H1 (cell line): ENCODE measurements around the gene PSORS1C1. TPM values are rescaled to one million over a fixed set of nuclear protein-coding genes. Genes with fewer than 3 reads are reported as not detected.
A peak's percentile ranks its signal among the peaks of the same experiment; 100 is the strongest.

Experiments
- CTCF ChIA-PET: fragments of 300-600 bp; sonication (Branson Sonifier 250); formaldehyde crosslinking; loops from one replicate; lab custom pipeline; 2021; ENCODE audit not compliant: partially characterized antibody; lab: Charles Lee
- POLR2A ChIA-PET: fragments of 300-600 bp; sonication (Branson Sonifier 250); formaldehyde crosslinking; loops from one replicate; lab custom pipeline; 2021; ENCODE audit warnings: inconsistent platforms; ENCODE audit not compliant: partially characterized antibody; lab: Charles Lee
- DNase-seq, 2 experiments: peaks; one replicate each; pipeline versions ENCODE4 v3.0.0 to v3.0.0-alpha.2; 2010 to 2022; ENCODE audit warnings: low spot score in 2 of 2, low read depth in 1 of 2, mixed read lengths in 1 of 2
- FAIRE-seq: peaks from 2 replicates; lab custom pipeline; 2011; peaks lifted over from hg19 to GRCh38; lab: Jason Lieb, UNC
- H2AFZ ChIP-seq: 2 replicates; pipeline ENCODE4 v1.8.1; 2012; ENCODE audit warnings: low read length, inconsistent platforms
- H2AK5ac ChIP-seq: 2 replicates; pipeline ENCODE4 v1.6.1; 2013; ENCODE audit warnings: low read depth, low read length
- H2BK120ac ChIP-seq: replicated peaks from 2 replicates; pipeline ENCODE3; 2013; ENCODE audit warnings: low read depth, low read length, inconsistent platforms
- H2BK12ac ChIP-seq: 2 replicates; pipeline ENCODE4 v1.6.1; 2013; ENCODE audit warnings: low read depth, low read length
- H2BK15ac ChIP-seq: 2 replicates; pipeline ENCODE4 v1.6.1; 2013; ENCODE audit warnings: low read length
- H2BK20ac ChIP-seq: 2 replicates; pipeline ENCODE4 v1.6.1; 2013; ENCODE audit warnings: low read length
- H2BK5ac ChIP-seq: 2 replicates; pipeline ENCODE4 v1.6.1; 2013; ENCODE audit warnings: low read depth, low read length
- H3K14ac ChIP-seq: 2 replicates; pipeline ENCODE4 v1.6.1; 2013; ENCODE audit warnings: inconsistent platforms; ENCODE audit not compliant: insufficient read length
- H3K18ac ChIP-seq: 2 replicates; pipeline ENCODE4 v1.6.1; 2013; ENCODE audit warnings: low read length; ENCODE audit errors: extremely low read depth
- H3K23ac ChIP-seq: 2 replicates; pipeline ENCODE4 v1.6.1; 2013; ENCODE audit warnings: inconsistent platforms; ENCODE audit not compliant: insufficient read length
- H3K23me2 ChIP-seq: 2 replicates; pipeline ENCODE4 v1.6.1; 2013; ENCODE audit warnings: low read depth, low read length
- H3K27ac ChIP-seq: 2 replicates; pipeline ENCODE4 v1.6.1; 2011; ENCODE audit warnings: low read depth, low read length, inconsistent platforms
- H3K27me3 ChIP-seq, 4 experiments: replicated peaks in 1 of 4; 1 replicate in 1 of 4; 2 replicates in 3 of 4; pipeline versions ENCODE4 v1.6.1 to v1.8.1; 2011 to 2013; ENCODE audit warnings: low read length in 3 of 4, mild to moderate bottlenecking in 3 of 4, inconsistent platforms in 2 of 4, mixed read lengths in 2 of 4, moderate library complexity in 1 of 4; ENCODE audit not compliant: control insufficient read depth in 3 of 4, insufficient read depth in 3 of 4; ENCODE audit errors: extremely low read depth in 1 of 4
- H3K36me3 ChIP-seq, 4 experiments: 2 replicates each; pipeline versions ENCODE4 v1.6.1 to v1.8.1; 2011 to 2013; ENCODE audit warnings: mild to moderate bottlenecking in 4 of 4, low read length in 3 of 4, moderate library complexity in 2 of 4, control low read depth in 1 of 4, inconsistent platforms in 1 of 4; ENCODE audit not compliant: insufficient read depth in 4 of 4, control insufficient read depth in 2 of 4
- H3K4ac ChIP-seq: replicated peaks from 2 replicates; pipeline ENCODE3; 2013; ENCODE audit warnings: low read length, low read depth, mixed read lengths, inconsistent platforms; ENCODE audit not compliant: insufficient read length
- H3K4me1 ChIP-seq, 4 experiments: replicated peaks in 1 of 4; 1 replicate in 1 of 4; 2 replicates in 3 of 4; pipeline versions ENCODE4 v1.6.1 to v1.8.1; 2011 to 2013; ENCODE audit warnings: low read length in 3 of 4, inconsistent platforms in 2 of 4, mixed read lengths in 1 of 4; ENCODE audit not compliant: insufficient read depth in 4 of 4, control insufficient read depth in 3 of 4
- H3K4me2 ChIP-seq, 2 experiments: 2 replicates each; pipeline versions ENCODE4 v1.6.1 to v1.8.1; 2011 to 2013; ENCODE audit warnings: low read depth in 2 of 2, low read length in 2 of 2, control low read depth in 1 of 2, inconsistent platforms in 1 of 2, mild to moderate bottlenecking in 1 of 2; ENCODE audit not compliant: insufficient read depth in 1 of 2
- H3K4me3 ChIP-seq, 4 experiments: fragments of 200-600, 300-600 bp in 1 of 4; sonication (generic), shearing (Covaris generic), sonication (Bioruptor Twin) in 1 of 4; 2 replicates each; pipeline versions ENCODE4 v1.5.1 to v1.8.1; 2011 to 2016; ENCODE audit warnings: low read length in 4 of 4, low read depth in 3 of 4, control low read depth in 2 of 4, inconsistent platforms in 2 of 4, mild to moderate bottlenecking in 2 of 4, mixed read lengths in 1 of 4, moderate library complexity in 1 of 4; ENCODE audit not compliant: insufficient read depth in 2 of 4; ENCODE audit errors: extremely low read depth in 1 of 4
- H3K56ac ChIP-seq: replicated peaks from 2 replicates; pipeline ENCODE3; 2013; ENCODE audit warnings: low read depth, mild to moderate bottlenecking, mixed read lengths, low read length, inconsistent platforms; ENCODE audit not compliant: insufficient read length
- H3K79me1 ChIP-seq: 2 replicates; pipeline ENCODE4 v1.6.1; 2013; ENCODE audit warnings: low read depth, low read length, control low read depth
- H3K79me2 ChIP-seq, 2 experiments: 2 replicates each; pipeline versions ENCODE4 v1.6.1 to v1.8.1; 2012 to 2013; ENCODE audit warnings: low read length in 2 of 2, mild to moderate bottlenecking in 2 of 2, inconsistent platforms in 1 of 2; ENCODE audit not compliant: insufficient read depth in 2 of 2, control insufficient read depth in 1 of 2
- H3K9ac ChIP-seq, 4 experiments: replicated peaks in 1 of 4; 1 replicate in 1 of 4; 2 replicates in 3 of 4; pipeline versions ENCODE4 v1.6.1 to v1.8.1; 2011 to 2013; ENCODE audit warnings: low read depth in 3 of 4, low read length in 3 of 4, control low read depth in 2 of 4, mild to moderate bottlenecking in 2 of 4, moderate library complexity in 2 of 4, inconsistent platforms in 1 of 4; ENCODE audit errors: extremely low read depth in 1 of 4
- H3K9me3 ChIP-seq, 2 experiments: 2 replicates each; pipeline versions ENCODE4 v1.6.1 to v1.8.1; 2012 to 2013; ENCODE audit warnings: mild to moderate bottlenecking in 2 of 2, moderate library complexity in 2 of 2, control low read depth in 1 of 2, inconsistent platforms in 1 of 2, low read depth in 1 of 2, low read length in 1 of 2, mixed read lengths in 1 of 2; ENCODE audit not compliant: insufficient read depth in 2 of 2
- H4K20me1 ChIP-seq, 2 experiments: replicated peaks in 1 of 2; 2 replicates each; pipeline versions ENCODE3 to v1.8.1; 2011 to 2013; ENCODE audit warnings: inconsistent platforms in 2 of 2, low read length in 2 of 2, mild to moderate bottlenecking in 1 of 2; ENCODE audit not compliant: insufficient read depth in 2 of 2, control insufficient read depth in 1 of 2
- H4K5ac ChIP-seq: 2 replicates; pipeline ENCODE4 v1.6.1; 2013; ENCODE audit warnings: low read length, low read depth, mixed read lengths, inconsistent platforms; ENCODE audit not compliant: insufficient read length
- H4K8ac ChIP-seq: 2 replicates; pipeline ENCODE4 v1.8.0; 2013; ENCODE audit warnings: mild to moderate bottlenecking, moderate library complexity, low read length, inconsistent platforms; ENCODE audit not compliant: insufficient read depth; ENCODE audit errors: extremely low read depth
- H4K91ac ChIP-seq: replicated peaks from 2 replicates; pipeline ENCODE3; 2013; ENCODE audit warnings: low read length, mixed read lengths, inconsistent platforms; ENCODE audit not compliant: insufficient read length
- BRCA1 ChIP-seq: IDR thresholded peaks from 2 replicates; pipeline ENCODE4 v1.6.1; 2012; ENCODE audit warnings: low read depth, low read length, improper control_type of control experiment
- EP300 ChIP-seq, 2 experiments: IDR thresholded peaks; 1 replicate in 1 of 2; 2 replicates in 1 of 2; pipeline ENCODE4 v1.6.1; 2011 to 2012; ENCODE audit warnings: low read depth in 2 of 2, low read length in 2 of 2, mild to moderate bottlenecking in 2 of 2, borderline replicate concordance in 1 of 2, inconsistent platforms in 1 of 2, moderate library complexity in 1 of 2
- KDM4A ChIP-seq: IDR thresholded peaks from one replicate; pipeline ENCODE4 v1.7.1; 2012; ENCODE audit warnings: low read depth, mild to moderate bottlenecking, moderate library complexity, low read length, inconsistent platforms; ENCODE audit not compliant: severe bottlenecking
- POLR2AphosphoS5 ChIP-seq: IDR thresholded peaks from 2 replicates; pipeline ENCODE4 v1.6.1; 2011; ENCODE audit warnings: low read depth, low read length
- SIN3A ChIP-seq, 2 experiments: IDR thresholded peaks in 1 of 2; conservative IDR thresholded peaks in 1 of 2; 2 replicates each; pipeline ENCODE4 v1.6.1; 2011 to 2012; ENCODE audit warnings: low read length in 2 of 2, improper control_type of control experiment in 1 of 2, low read depth in 1 of 2, mild to moderate bottlenecking in 1 of 2
- WGBS, 2 experiments: shearing (Covaris generic) in 1 of 2; methylation state at CpG; one replicate each; pipeline versions ENCODE4 v1.1.6 to v1.1.7; 2013 to 2015; ENCODE audit warnings: low lambda C conversion rate in 2 of 2, mixed read lengths in 2 of 2, inconsistent platforms in 1 of 2, low coverage in 1 of 2, missing lambda C conversion rate in 1 of 2; ENCODE audit not compliant: insufficient replicate concordance in 2 of 2, insufficient coverage in 1 of 2, insufficient read length in 1 of 2; ENCODE audit errors: extremely low coverage in 1 of 2, missing lambda C conversion rate in 1 of 2; 5-methylcytosine and 5-hydroxymethylcytosine counted together
- polyA plus RNA-seq, 7 experiments: library from polyadenylated mRNA; depleted of rRNA in 3 of 7; stranded (reverse) in 5 of 7; unstranded in 2 of 7; fragments of >200 nt in 5 of 7; fragments of 200-250 nt in 2 of 7; gene quantifications; 1 replicate in 5 of 7; 2 replicates in 1 of 7; 4 replicates in 1 of 7; pipeline versions ENCODE4 v1.2.1 to v1.2.3, GENCODE V29; 2011 to 2013; ENCODE audit warnings: missing spikeins in 2 of 7, mixed read lengths in 2 of 7
- total RNA-seq: library from RNA; stranded (reverse); fragmentation: NEBNext Ultra II Directional; extraction: Animal tissue kit (Norgen Biotek cat#: 25700); gene quantifications from 2 replicates; pipeline ENCODE4 v1.2.1, GENCODE V29; 2021
- TF ChIP-seq, protein P1 (sequence below), 3 experiments: IDR thresholded peaks; 1 replicate in 2 of 3; 2 replicates in 1 of 3; pipeline versions ENCODE4 v1.5.1 to v1.6.1; 2011; ENCODE audit warnings: low read length in 3 of 3, mild to moderate bottlenecking in 3 of 3, inconsistent platforms in 2 of 3, low read depth in 1 of 3, moderate library complexity in 1 of 3; ENCODE audit not compliant: insufficient read depth in 1 of 3; ENCODE audit errors: control extremely low read depth in 1 of 3

The PSORS1C1 gene
- total and polyA plus RNA-seq, 2 of the 8 experiments (the other 6 are each of a cell fraction or from before 2014, with no cell fraction given): 0.12 to 0.52 TPM

DNA sequence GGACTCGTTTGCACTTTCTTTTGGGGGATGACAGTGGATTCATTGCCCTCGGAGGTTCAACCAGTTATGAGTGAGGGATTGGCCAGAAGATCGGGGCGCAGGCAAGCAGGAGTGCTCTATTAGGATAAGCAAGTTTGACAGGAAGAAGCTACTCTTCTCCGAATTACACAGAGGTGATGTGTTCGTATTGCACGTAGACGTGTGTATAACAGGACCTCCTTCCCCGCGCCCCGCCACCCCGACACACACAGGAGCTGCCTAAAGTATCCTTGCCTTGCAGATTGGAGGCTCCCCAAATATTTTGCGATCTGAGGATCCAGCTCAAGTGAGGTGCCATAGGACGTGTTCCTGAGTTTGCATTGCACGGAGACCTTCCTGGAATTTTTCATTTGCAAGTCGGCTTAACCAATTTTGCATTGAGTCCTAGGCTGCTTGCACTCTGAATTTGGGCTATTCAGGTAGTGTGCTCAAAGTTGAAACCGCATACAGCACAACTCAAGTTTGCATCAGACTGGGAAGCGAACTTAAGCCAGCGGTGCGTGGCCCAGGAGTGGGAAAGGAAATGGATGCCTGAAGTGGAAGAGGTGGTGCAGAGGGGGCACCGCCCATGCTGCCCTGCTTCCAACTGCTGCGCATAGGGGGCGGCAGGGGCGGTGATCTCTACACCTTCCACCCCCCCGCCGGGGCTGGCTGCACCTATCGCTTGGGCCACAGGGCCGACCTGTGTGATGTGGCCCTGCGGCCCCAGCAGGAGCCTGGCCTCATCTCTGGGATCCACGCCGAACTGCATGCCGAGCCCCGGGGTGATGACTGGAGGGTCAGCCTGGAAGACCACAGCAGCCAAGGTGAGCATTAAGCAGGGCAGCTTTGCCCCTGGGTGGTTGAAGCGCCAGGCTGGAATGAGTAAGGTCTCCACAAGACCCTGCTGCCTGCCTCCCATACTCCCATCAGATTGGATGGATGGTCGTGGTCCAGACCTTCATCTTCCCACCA is 44.6 kb downstream of the PSORS1C1 start:
- H3K4me1 ChIP-seq: peaks cover 0 to 24% (median 18%) of the 10 kb centered on the region in 4 experiments; a peak in 6 of 7 replicates
- no peak overlapping the region for H4K91ac ChIP-seq
- H2BK5ac ChIP-seq: peak overlapping the region; percentile 11; the same call in 1 of the 2 replicates
- H4K20me1 ChIP-seq: peaks cover 1 to 2% of the 10 kb centered on the region in 2 experiments
- H3K27me3 ChIP-seq: no peaks in the 10 kb centered on the region
- 12% methylated on average over 33 of the region's 35 CpGs; no CpG with 5 or more reads in 1 of the 2 experiments for WGBS, 2 experiments
- peaks cover 14% of the 10 kb centered on the region for H3K23me2 ChIP-seq
- H4K8ac ChIP-seq: no peak overlapping the region; the same call in 1 of the 2 replicates
- H3K14ac ChIP-seq: no peak overlapping the region
- H3K36me3 ChIP-seq: peaks cover 5 to 39% (median 13%) of the 10 kb centered on the region in 4 experiments; a peak in 7 of 8 replicates
- FAIRE-seq (no peak), DNase-seq (peak in 1 of 2 experiments; percentile 83)
- H2BK15ac ChIP-seq: 0 out of 2 replicates have a peak overlapping the region, but pooled peaks have one; percentile 82
- peak overlapping the region; percentile 43; the same call in 1 of the 2 replicates for H2BK12ac ChIP-seq
- no peak overlapping the region for H3K56ac ChIP-seq
- H3K18ac ChIP-seq: no peak overlapping the region; the same call in 1 of the 2 replicates
- peak overlapping the region; percentile 62 to 76 (median 68) for H3K4me3 ChIP-seq
- H3K27ac ChIP-seq: no peak overlapping the region
- H4K5ac ChIP-seq: no peak overlapping the region
- no peak overlapping the region for H2AFZ ChIP-seq
- H3K4me2 ChIP-seq: peak overlapping the region; percentile 85 to 94
- peak overlapping the region in 1 of 4 experiments; percentile 49; a peak in 3 of 7 replicates for H3K9ac ChIP-seq
- 0 out of 2 replicates have a peak overlapping the region, but pooled peaks have one; percentile 15 for H2BK20ac ChIP-seq
- ChIA-PET POLR2A (interaction anchor here (0.7 to 68.5 kb wide), 5 partner anchors 10 to 337 kb away, joined by 3 to 2251 read pairs (median 3); partner anchors contain the start of genes CCHCR1, CDSN, POU5F1 and PSORS1C1), CTCF (interaction anchor here (0.6 to 6.3 kb wide), 23 partner anchors 10 to 455 kb away, joined by 3 to 45 read pairs (median 4); partner anchors contain the start of genes POU5F1 and PSORS1C2)
- H3K9me3 ChIP-seq: no peaks in the 10 kb centered on the region
- no peaks in the 10 kb centered on the region for H3K79me1 ChIP-seq
- no peak overlapping the region for H3K23ac ChIP-seq
- H3K4ac ChIP-seq: no peak overlapping the region
- no peak overlapping the region for H2BK120ac ChIP-seq
- no peaks in the 10 kb centered on the region for H3K79me2 ChIP-seq
- no peak overlapping the region for H2AK5ac ChIP-seq
- TF ChIP-seq POLR2AphosphoS5 (peak; percentile 63; the same call in 1 of the 2 replicates), EP300 (IDR thresholded peaks at IDR 0.05; ENCODE audit: borderline replicate concordance in 1 of 2, low read depth in 2 of 2, low read length in 2 of 2) (peak in 1 of 2 experiments; percentile 58; a peak in 1 of 3 replicates), KDM4A (peak; percentile 5), SIN3A (conservative IDR thresholded peaks at IDR 0.05 in 1 of 2, IDR thresholded peaks at IDR 0.05 in 1 of 2; ENCODE audit: low read depth in 1 of 2, low read length in 2 of 2) (no peak; a peak in 1 of 4 replicates), BRCA1 (no peak)
- TF ChIP-seq, protein P1, sequence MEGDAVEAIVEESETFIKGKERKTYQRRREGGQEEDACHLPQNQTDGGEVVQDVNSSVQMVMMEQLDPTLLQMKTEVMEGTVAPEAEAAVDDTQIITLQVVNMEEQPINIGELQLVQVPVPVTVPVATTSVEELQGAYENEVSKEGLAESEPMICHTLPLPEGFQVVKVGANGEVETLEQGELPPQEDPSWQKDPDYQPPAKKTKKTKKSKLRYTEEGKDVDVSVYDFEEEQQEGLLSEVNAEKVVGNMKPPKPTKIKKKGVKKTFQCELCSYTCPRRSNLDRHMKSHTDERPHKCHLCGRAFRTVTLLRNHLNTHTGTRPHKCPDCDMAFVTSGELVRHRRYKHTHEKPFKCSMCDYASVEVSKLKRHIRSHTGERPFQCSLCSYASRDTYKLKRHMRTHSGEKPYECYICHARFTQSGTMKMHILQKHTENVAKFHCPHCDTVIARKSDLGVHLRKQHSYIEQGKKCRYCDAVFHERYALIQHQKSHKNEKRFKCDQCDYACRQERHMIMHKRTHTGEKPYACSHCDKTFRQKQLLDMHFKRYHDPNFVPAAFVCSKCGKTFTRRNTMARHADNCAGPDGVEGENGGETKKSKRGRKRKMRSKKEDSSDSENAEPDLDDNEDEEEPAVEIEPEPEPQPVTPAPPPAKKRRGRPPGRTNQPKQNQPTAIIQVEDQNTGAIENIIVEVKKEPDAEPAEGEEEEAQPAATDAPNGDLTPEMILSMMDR (IDR thresholded peaks at IDR 0.05; ENCODE audit: control extremely low read depth in 1 of 3, insufficient read depth in 1 of 3, low read depth in 1 of 3, low read length in 3 of 3): peak; percentile 12 to 42 (median 41); a peak in 2 of 4 replicates
